Liver (tissue), 3 donors: ENCODE data around the gene MRPL18.

ENCODE experiments used
- CTCF ChIP-seq: fragments of 150-350 bp; IDR thresholded peaks from 2 replicates; pipeline ENCODE4 v1.5.1; 2017; ENCODE audit warnings: improper control_type of control experiment, low read depth, low read length; ENCODE audit not compliant: missing input control
- GABPA ChIP-seq, 2 donors: IDR thresholded peaks in 1 of 2; conservative IDR thresholded peaks in 1 of 2; 2 replicates each; pipeline ENCODE4 v1.6.1; 2016; ENCODE audit warnings: antibody characterized with exemption in 2 of 2, mild to moderate bottlenecking in 1 of 2, moderate library complexity in 1 of 2
- RXRA ChIP-seq, 2 donors: IDR thresholded peaks; 2 replicates each; pipeline ENCODE4 v1.6.1; 2017 to 2018; ENCODE audit warnings: antibody characterized with exemption in 2 of 2, mild to moderate bottlenecking in 1 of 2
- SP1 ChIP-seq: IDR thresholded peaks from 2 replicates; pipeline ENCODE4 v1.6.1; 2018; ENCODE audit warnings: antibody characterized with exemption, mild to moderate bottlenecking
- TAF1 ChIP-seq: conservative IDR thresholded peaks from 2 replicates; pipeline ENCODE4 v1.6.1; 2016; ENCODE audit warnings: antibody characterized with exemption, mild to moderate bottlenecking
- TF ChIP-seq, protein P1 (sequence below): IDR thresholded peaks from 2 replicates; pipeline ENCODE4 v1.6.1; 2016; ENCODE audit warnings: antibody characterized with exemption, mild to moderate bottlenecking
- donor health status: healthy.
- donor health status: healthy.

- no peak for TF ChIP-seq CTCF
- TF ChIP-seq SP1: peak; percentile 80
- peak; percentile 91 for TF ChIP-seq TAF1
- peak; percentile 89 to 96 for TF ChIP-seq GABPA (IDR thresholded peaks at IDR 0.05 in 1 of 2, conservative IDR thresholded peaks at IDR 0.05 in 1 of 2)
- TF ChIP-seq, protein P1, sequence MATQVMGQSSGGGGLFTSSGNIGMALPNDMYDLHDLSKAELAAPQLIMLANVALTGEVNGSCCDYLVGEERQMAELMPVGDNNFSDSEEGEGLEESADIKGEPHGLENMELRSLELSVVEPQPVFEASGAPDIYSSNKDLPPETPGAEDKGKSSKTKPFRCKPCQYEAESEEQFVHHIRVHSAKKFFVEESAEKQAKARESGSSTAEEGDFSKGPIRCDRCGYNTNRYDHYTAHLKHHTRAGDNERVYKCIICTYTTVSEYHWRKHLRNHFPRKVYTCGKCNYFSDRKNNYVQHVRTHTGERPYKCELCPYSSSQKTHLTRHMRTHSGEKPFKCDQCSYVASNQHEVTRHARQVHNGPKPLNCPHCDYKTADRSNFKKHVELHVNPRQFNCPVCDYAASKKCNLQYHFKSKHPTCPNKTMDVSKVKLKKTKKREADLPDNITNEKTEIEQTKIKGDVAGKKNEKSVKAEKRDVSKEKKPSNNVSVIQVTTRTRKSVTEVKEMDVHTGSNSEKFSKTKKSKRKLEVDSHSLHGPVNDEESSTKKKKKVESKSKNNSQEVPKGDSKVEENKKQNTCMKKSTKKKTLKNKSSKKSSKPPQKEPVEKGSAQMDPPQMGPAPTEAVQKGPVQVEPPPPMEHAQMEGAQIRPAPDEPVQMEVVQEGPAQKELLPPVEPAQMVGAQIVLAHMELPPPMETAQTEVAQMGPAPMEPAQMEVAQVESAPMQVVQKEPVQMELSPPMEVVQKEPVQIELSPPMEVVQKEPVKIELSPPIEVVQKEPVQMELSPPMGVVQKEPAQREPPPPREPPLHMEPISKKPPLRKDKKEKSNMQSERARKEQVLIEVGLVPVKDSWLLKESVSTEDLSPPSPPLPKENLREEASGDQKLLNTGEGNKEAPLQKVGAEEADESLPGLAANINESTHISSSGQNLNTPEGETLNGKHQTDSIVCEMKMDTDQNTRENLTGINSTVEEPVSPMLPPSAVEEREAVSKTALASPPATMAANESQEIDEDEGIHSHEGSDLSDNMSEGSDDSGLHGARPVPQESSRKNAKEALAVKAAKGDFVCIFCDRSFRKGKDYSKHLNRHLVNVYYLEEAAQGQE: peak; percentile 91
- peak; percentile 63 to 80 for TF ChIP-seq RXRA (IDR thresholded peaks at IDR 0.05)
Measured at GRCh38 chr6:159789377-159790148, 704 bp upstream of the MRPL18 start, which contains the start of gene TCP1.
